GM19467 (cell line): ENCODE measurements around the gene TUB.

ENCODE experiments used
- ATAC-seq: cut with Tn5 transposase; IDR thresholded peaks from one replicate; pipeline ENCODE4 v1.9.1; 2021; ENCODE audit warnings: mild to moderate bottlenecking, moderate library complexity; ENCODE audit not compliant: unreplicated experiment

The TUB gene

DNA sequence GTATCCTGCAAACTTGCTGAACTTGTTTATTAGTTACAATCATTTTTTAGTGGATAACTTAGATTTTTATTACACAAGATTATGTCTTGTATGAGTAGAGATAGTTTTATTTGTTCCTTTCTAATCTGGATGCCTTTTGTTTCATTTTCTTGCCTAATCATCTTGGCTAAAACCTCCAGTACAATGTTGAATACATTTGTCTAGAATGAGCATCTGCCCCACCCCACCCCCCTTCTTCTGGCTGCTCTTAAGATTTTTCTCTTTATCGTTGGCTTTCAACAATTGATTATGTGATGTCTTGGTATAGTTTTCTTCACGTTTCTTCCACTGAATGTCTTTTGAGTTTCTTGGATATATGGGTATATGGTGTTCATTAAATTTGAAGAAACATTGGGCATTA, 37.3 kb upstream of the TUB start:
- ATAC-seq = no peak

DNA sequence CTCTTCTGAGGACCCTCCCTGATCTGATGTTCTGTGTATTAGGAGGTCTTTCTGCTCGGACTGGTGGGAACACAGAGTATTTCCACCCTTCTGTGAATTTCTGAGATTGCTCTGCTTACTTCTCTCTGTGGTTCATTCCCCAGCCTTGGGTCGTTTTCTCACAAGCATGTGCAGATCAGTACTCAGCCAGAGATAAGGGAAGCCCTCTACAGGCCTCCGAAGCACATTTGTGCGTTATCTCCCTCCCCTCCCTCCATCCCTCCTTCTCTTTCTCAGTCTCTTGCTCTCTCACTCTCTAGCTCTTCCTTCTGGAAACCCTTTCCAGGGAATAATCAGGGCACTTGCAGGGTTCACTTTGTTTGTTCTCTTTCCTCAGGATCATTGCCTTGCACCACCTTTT, 35.2 kb upstream of the TUB start:
- ATAC-seq = no peak

GRCh38 chr11:8047382-8047781, 33.6 kb upstream of the TUB start:
- no peak for ATAC-seq

- ATAC-seq = no peak
These were observed 31.9 kb upstream of the TUB start for GRCh38 chr11:8049084-8049483.

- ATAC-seq = no peak
These were observed 25.7 kb upstream of the TUB start for GRCh38 chr11:8055091-8055835.

DNA sequence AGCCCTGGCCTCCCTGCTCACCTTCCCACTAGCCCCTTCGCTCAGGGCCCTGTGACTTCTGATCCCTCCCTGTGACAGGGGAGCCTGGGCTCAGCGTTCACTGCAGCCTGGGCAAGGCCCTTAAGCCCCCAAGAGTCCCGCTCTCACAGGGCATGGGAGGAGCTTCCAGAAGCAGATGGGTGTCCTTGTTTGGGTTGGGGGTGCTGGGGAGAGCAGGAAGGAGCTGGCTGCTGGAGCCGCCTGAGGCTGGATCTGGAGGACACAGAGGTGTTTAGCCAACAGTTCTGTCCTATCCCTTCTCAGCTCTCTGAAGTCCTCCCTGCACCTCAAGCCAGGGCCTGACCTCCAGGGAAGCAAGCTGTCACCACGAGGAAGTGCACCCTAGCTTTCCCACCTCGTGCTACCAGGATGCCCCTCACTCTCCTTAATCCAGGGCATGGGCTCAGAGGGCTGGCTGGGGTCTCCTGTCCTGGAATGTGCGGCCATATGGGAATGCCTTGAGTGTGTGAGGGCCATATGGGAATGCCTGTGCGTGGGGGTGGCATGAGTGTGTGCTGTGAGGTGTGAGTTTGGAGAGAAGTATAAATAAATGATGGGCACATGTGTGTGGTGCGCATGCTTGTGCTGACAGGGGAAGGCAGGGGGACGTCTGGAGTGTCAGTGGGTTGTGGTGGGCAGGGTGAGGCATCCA, 25.0 kb upstream of the TUB start:
- no peak for ATAC-seq

DNA sequence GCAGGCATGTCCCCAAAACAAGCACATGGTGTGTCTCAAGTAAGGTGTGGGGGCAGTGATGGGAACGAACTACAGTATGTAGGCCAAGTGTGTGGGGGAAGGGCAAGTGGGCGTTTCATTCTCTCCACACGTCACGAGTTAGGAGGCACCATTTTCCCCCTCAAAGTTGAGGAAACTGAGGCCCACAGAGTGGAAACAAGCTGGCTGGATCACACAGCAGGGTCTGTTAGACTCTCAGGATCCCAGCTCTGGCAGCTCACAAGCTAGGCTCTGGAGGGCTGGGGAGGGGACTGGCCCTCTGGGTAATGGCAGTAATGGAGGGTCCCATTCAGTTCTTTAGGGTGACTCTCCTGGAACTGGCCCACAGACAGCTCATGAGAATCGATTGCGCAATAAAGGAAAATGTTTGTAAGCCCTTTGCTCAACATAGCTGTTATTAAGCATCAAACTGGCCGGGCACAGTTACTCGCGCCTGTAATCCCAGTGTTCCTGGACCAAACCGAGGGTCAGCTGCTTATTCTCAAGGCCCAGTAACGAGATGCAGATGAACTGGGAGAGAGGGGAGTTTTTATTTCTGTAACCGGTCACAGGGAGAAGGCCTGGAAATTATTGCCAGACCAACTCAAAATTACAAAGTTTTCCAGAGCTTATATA, 24.1 kb upstream of the TUB start:
- no peak for ATAC-seq

DNA sequence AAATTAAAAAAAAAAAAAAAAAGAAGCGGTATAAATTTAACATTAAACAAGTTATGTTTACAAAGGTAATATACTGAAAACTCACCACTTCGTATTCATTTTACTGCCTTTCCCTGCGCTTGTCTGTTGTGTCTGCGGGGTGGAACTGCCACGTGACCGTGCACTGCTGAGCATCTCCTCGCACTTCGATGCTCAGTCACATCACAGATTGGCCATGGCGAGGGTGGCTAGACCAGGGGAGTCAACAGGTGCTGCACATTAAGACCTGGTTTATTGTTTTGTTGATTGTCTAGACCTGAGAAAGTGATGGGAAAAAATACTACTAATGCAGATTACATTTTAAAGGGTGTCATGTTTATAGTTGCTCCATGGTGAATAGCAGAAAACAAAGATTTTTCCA, 22.8 kb upstream of the TUB start:
- ATAC-seq = no peak

- no peak for ATAC-seq
These were observed 22.0 kb upstream of the TUB start for GRCh38 chr11:8059030-8059429.

GRCh38 chr11:8059571-8060011, 21.4 kb upstream of the TUB start:
- no peak for ATAC-seq

GRCh38 chr11:8060146-8060719, 20.8 kb upstream of the TUB start:
- ATAC-seq = no peak

DNA sequence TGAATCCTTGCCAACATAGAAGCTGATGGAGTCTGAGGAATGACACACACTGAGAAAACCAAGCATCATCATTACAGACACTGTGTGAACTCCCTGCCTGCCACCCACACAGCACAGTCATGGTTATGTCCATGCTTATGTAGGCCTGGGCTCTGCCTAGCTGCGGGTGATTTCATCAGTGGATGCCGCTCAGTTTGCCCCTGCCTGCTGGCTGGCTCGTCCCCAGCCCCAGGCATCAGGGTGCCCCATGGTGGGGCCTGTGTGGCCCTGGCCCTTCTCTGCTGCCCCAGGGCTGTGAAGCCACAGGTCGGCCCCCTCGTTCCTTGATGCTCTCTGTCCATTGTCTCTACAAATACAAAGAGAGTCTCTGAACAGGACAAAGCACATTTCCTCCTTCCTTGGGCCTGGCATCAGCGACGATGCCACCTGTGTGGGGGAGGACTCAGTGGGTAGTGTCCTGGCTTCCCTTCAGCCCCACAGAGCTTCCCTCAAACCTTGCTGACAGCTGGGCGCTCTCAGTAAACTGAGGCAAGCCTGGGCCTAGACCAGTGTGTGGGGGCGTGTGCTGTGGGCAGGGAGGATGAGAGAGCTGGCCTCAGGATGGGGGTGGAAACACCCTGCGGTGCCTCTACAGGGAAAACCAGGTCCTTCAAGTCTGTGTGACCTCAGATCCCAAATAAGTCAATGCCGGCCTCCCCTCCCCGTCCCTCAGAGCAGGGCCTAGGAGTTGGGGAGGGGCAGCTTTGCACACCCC, 20.0 kb upstream of the TUB start:
- no peak for ATAC-seq

DNA sequence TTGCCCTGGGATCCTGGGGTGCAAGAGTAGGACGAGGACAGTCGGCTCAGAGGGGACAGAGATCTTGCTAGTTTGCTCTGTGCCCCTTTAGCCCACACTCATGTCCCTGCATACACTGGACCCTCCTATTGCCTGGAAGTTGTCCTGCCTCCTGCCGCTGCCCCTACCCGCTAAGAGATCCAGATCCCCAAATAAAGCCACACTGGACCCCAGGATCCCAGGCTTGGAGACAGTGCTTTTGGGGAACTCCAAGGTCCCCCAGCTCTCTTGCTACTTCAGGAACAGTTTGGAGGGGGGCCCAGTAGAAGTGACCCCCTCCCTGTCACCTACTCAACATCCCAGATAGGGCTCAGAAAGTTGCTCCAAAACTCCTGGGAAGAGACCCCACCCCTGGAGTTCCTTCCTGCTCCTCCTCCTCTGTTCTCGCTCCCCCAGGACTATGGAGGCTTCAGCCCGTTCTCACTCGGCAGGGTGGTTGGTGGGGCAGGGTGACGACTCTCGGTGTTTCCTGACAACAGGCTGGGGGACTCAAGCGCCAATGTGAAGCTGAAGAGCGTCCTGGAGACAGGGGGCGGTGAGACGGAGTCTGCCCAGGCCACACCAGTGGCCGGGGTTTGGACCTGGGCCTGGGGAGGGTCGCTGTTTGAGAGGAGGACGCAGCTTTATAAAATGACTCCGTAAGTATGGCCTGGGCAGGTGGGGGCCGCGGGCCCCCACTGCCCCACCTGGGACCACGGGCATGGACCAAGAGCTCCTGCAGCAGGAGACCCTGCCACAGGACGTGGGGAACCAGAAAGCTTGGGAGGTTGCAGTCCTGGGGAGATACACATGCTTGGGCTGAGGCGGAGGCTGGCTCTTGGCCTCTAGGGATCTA, 19.2 kb upstream of the TUB start:
- no peak for ATAC-seq

DNA sequence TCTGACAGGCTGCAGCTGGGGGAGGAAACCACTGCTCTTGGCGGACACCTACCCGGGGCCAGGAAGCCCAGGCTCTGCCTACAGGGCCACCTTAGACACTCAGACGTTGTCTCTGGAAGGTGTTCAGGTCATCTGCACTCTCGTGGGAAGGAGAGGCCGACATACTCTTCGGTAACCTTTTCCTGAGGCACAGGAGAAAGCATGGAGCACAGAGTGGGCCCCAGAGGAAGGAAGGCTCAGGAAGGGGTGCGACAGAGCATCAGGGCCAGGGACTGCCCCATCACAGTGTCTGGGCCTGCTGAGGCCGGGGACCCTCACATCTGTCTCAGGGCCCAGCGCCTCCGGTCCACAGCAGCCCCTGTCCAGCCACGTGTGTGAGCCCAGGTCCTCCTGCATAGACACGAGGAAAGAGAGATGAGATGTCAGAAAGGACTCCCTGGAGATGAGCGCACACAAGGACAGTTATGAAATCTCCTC, 18.2 kb upstream of the TUB start:
- ATAC-seq = no peak

- ATAC-seq = no peak
These were observed 17.7 kb upstream of the TUB start for GRCh38 chr11:8063324-8063723.

DNA sequence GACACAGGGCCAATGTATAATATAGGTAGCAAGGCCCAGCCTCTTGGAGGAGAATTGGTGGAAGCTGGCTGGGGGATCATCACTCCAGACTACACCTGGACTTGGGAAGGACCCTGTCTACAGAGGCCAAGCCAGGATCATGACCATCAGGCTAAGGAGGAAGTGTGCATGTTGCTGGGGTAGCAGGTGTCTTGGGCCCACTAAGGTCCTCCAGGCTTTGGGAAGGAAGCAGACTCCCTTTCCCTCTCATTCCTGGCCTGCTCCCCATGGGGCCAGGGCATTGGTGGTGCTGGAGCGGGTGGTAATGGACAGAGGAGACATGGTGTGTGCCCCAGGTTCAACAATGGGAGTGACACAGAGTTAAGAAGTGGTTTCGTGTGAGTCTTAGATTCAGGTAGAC, 16.0 kb upstream of the TUB start:
- ATAC-seq = no peak

- no peak for ATAC-seq
These were observed 14.7 kb upstream of the TUB start for GRCh38 chr11:8066036-8066910.

DNA sequence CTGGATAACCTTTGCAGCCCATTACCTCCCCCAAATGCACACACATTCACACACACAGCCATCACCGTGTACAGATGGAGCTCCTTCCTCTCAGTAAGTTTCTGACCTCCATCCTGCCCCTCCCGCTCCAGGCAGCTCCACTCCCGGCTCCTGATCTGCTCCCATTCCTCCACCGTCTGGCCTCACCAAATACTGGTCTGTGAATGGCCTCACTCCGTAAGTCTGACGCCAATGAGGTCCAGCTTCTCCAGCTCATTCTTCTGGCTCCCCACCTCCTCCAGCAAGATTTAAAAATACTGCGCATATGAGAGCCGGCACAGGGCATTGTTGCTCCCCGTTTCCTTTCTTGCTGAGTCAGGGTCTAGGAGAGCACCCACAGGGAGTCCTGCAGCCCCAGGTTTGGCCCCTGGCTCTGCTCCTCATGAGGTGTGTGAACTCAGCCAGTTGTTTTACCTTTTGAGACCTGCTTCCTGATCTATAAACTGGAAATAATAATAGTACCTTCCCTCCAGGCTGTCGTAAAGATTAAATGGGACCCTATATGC, 14.0 kb upstream of the TUB start:
- ATAC-seq = no peak

- no peak for ATAC-seq
These were observed 13.5 kb upstream of the TUB start for GRCh38 chr11:8067567-8067928.
